Dedifferentiated amniotic fluid mesenchymal stem cell (primary cell): ENCODE results near the gene GNAL.
A peak's percentile ranks its signal among the peaks of the same experiment; 100 is the strongest.
"Not testable (repeated sequence)": the region's sequence is repeated elsewhere in the genome, so short reads cannot be mapped to it uniquely, and the experiment has no call there.

ENCODE experiments used
- DNase-seq: peaks from one replicate; pipeline ENCODE4 v3.0.0-alpha.2; 2016; ENCODE audit errors: extremely low spot score

GNAL gene

DNA sequence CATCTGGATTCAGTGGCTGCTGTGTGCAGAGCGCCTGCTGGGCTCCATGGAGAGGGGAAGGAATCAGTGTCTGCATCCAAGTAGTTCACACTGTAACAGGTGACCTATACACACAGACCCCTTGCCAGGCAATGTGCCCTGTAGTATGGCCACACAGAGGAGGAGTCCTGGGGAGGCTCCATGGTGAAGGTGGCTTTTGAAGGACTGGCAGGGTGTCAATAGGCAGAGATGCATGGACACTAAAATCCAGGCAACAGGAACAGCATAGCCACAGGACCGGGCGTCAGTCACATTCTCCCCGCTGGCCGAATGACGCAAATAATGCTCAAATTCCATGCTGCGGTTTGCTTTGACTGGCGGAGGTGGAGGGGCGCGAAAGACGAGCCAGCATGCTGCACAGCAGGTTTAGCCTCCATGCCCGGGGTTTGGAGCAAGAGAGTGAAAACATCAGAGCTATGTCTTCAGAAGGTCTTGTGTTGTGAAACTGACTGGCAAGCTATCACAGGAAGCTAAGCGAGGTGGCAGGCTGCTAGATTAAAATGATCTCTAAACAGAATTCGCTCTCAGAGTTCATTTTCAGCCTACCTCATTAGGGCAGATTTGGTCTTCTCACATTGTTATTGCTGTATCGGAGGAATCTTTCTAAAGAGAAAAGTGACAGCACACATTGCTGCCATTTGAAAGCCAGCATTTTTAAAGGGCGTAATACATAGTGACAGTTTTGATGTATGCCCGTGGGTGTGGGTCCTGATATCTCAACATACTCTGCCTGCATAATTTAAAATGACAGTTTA, 161.0 kb downstream of the GNAL start:
- DNase-seq, result peak; percentile 88

DNA sequence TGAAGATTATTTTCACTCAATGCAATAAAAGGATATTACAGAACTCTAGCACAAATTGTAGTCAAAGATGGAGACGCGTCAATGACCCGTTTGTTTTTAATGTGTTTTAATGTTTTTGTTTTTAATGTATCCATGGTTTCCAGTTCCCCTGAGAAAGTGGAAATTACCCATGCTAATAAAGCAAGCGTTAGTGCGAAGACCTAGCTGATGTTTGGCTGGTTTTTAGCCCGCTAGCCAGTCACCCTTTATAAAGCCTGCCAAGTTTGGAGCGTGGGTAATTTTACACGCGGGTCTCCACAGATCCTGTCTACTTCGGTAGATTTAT, 161.7 kb downstream of the GNAL start:
- peak; percentile 68 for DNase-seq

DNA sequence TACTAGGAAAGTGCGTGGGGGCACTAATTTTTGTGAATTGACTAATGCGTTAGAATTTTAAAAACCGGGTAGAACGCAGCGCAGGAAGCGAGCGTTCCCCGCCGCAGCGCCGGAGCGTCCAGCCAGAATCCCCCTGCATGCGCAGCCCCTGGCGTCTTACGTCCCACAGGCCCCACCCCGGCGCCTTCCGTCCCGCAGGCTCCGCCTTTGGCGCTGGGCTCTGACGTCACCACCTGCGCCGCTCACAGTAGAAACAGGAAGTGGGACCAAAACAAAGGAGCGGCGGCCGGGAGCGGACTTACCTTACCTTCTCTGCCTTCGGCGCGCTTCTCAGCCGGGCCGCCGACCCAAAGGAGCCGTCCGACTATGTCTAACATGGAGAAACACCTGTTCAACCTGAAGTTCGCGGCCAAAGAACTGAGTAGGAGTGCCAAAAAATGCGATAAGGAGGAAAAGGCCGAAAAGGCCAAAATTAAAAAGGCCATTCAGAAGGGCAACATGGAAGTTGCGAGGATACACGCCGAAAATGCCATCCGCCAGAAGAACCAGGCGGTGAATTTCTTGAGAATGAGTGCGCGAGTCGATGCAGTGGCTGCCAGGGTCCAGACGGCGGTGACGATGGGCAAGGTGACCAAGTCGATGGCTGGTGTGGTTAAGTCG, 162.2 kb downstream of the GNAL start, which contains the start of gene CHMP1B:
Gene CHMP1B (plus strand): TSS at position 268 of the 660 bp plus-strand sequence. CDS start 99 bp downstream, at position 367.
- peak; percentile 97 for DNase-seq

DNA sequence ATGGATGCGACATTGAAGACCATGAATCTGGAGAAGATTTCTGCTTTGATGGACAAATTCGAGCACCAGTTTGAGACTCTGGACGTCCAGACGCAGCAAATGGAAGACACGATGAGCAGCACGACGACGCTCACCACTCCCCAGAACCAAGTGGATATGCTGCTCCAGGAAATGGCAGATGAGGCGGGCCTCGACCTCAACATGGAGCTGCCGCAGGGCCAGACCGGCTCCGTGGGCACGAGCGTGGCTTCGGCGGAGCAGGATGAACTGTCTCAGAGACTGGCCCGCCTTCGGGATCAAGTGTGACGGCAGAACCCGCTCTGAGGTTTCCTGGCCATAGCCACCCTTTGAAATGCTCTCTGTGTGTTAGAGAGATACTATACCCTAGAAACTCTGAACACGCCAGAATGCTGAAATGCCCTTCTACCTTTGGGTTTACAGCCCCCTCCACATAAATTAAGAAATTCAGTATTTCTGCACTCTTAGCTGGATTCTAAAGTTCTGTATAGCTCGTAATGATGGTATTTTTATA, 162.8 kb downstream of the GNAL start:
- peak; percentile 25 for DNase-seq

DNA sequence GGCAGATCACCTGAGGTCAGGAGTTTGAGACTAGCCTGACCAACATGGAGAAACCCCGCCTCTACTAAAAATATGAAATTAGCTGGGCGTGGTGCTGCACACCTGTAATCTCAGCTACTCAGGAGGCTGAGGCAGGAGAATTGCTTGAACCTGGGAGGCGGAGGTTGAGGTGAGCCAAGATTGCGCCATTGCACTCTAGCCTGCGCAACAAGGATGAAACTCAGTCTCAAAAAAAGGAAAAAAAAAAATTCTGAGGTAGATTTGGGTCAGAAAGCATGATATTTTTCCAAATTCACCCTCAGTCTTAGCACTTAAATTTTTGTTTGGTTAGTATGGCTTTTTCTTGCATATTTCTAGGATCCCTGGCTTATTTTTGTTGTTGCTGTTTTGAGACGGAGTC, 165.5 kb downstream of the GNAL start:
- DNase-seq, result not testable (repeated sequence)

DNA sequence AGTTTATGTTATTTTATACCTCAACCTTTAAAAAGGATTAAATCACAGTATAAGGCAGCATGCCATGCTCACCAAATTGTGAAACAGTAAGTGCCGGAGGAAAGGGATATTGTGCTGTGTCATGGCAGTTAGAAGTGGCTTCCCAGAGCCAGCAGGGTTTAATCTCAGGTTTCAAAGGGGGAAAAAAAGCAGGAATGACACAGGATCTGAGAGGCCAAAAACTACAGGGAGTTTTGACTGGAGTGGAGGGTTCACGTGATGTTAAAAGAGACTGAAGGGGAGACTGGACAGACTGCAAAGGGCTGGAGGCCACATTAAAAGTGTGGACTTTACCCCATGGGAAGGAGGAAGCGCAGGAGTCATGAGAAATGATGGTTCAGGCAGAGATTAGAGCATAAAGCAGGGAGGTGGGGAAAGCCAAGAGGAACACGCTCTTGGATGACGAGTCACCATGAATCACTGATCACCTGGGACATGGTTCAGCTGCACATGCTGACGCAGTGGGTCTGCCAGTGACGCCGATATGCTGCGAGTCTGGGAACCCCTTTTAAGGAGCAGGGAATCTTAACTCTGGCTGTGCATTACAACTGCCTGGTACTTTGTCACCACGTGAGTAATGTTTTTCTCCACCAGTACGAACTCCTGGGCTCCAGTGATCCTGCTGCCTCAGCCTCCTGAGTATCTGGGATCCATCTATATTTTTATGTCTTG, 168.3 kb downstream of the GNAL start:
- peak; percentile 91 for DNase-seq

DNA sequence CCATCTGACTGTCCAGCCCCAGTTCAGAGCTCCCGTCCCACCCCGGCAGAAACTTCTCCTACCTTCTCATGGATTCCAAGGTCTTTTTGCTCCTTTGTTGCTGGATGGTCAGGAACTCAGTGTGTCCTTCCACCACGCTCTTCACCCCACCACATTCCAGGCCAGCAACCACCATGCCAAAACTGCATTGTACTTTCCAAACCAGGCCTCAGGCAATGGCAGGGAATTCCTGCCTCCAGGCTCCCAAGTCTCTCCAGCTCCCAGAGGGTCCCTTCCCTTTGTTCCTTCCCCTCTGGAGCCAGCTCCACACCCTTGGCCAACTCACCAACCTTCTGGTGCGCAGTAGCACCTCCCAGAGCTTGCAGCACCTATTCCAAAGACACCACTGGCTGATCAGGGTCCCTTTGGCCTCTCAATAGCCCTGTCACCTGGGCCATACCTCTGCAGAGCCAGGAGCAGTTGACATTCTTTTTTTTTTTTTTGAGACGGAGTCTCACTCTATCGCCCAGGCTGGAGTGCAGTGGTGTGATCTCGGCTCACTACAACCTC, 170.3 kb downstream of the GNAL start:
- no peak for DNase-seq

DNA sequence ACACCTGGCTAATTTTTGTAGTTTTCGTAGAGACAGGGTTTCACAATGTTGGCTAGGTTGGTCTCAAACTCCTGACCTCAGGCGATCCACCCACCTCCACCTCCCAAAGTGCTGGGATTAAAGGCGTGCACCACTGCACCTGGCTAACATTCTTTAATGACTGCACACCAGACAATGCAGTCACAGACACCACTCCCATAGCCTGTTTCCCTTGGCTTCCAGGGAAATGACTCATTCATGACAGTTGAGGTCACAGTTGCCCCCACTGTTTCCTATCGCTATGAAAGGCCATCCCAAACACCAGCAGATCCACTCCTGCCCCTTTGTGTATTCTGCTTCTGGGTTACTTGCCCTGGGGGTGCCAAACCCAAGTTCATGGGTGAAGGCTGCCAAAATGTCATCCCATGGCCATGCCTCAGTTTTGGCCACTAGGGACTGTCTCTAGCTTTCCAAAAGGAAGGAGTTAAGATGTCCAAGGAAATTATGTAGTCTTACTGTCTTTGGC, 170.9 kb downstream of the GNAL start:
- no peak for DNase-seq

DNA sequence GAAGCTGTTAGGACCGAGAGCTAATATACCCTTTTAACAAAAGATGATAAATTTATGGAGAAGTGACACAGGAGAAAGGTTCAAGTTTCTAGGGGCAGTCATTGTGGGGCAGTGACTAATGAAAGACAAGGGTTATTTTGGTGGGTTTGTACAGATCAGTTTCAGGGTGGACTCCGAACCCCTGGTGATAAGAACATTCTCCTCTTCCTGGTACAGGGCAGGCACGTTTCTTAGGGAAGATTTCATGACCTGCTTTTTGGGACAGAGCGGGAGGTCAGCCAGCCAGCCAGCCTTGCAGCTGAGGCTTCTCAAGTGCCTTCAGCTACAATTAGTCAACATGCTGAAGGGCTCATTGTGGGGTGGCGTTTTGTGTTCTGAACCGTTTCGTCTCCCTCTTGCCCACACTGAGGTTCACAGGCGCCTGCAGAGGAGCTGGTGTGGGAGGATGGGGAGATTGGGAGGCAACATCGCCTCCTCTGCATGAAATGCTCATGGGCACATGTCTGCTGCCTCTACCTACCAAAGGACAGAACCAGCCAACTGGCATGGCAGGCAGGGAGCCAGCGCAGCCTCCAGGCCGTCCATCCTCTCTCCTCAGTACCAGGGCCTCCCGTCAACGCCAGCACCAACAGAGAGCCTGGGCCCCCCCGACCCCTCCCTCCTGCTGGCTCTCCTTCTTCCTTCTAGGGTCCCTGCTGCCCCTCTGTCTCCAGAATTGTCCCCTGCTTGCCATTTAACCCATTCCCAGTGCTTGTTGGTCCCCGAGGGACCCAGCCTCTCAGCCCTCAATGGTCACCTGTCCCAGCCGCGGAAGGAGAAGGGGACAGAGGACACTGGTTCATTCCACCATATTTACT, 171.8 kb downstream of the GNAL start:
- no peak for DNase-seq

DNA sequence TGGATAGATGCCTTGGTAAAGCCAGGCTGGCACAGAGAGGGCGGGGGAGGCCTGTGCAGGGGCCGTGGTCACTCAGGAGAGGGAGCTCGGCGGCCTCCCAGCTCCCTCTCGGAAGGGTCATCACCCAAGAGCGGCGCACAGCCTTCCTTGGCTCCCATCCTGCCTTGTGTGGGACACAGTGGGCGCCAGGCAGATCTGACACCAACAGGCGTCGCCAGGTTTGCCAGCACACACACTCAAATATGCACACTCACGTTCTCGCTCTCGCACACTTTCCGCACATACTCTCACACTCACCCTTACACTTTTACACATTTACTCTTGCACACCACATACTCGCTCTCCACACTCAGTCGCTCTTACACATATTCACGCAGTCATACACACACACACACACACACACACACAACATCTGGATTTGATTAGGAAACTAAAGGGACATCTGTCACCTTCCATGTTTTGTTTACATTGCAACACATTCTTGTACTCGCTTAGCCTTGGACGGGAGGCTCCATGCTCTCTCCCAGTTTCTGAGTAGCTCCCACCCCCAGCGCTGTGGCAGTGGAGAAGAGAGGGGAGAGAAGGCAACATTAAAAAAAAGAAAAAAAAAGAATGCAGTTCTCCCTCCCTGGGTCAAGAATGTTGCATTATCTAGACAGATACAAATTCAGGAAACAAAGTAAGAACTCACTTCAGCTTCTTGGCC, 172.7 kb downstream of the GNAL start:
- no peak for DNase-seq

DNA sequence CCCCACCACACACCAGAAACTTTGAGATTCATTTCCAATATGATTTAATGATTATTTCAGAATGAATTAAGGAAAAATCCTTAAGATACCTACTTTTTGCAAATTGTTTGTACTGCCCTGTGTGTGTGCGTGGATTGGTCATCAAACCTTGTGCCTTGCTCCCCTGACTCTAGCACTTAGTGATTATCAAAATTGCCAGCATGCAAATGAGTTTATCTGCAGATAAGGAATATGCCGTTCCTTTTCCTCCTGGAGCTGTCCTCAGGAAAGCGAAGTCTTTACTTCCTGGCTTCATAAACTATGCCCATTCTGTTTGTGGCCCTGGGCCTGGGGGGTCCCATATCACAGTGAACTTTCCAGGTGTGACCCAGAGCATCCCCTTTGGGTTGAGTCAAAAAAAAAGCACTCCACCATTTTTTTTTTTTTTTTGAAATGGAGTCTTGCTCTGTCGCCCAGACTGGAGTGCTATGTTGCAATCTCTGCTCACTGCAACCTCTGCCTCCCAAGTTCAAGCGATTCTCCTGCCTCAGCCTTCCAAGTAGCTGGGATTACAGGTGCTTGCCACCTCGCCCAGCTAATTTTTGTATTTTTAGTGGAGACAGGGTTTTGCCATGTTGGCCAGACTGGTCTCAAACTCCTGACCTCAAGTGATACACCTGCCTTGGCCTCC, 173.5 kb downstream of the GNAL start:
- no peak for DNase-seq

DNA sequence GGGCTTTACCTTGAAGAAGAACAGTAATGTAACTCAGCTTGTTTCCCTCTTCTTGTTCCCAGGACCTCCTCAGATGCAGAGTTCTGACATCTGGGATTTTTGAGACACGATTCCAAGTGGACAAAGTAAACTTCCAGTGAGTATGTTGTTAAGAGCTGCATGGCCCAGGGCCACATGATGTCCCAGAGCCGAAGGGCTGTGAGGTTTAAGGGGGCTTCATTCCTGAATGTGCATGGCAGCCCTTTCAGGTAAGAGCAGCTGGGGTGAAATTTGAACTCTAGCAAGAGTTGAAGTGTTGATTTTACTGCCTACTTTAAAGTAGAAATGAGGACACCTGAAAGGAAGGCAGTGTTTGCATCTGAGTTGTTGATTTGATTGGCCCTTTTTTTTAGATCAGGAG, 175.4 kb downstream of the GNAL start:
- DNase-seq, result no peak

DNA sequence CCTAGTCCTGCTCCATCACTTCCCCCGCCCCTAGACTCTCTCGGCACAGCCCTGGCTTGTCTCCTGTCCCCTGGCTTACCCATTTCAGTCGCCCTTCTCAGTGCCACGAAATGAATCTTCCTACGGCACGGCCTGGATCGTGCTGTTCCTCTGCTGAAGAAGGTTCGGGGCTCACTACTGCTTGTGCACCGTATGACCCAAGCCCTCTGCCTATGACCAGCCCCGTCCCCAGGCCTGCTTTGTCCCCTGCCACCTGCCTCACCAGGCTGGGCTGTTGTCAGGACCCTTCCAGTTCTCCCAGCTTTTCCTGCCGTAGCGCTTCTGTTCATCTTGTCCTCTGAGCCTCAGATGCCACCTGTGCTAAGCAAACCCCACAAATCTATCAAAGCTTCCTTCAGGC, 176.0 kb downstream of the GNAL start:
- no peak for DNase-seq

DNA sequence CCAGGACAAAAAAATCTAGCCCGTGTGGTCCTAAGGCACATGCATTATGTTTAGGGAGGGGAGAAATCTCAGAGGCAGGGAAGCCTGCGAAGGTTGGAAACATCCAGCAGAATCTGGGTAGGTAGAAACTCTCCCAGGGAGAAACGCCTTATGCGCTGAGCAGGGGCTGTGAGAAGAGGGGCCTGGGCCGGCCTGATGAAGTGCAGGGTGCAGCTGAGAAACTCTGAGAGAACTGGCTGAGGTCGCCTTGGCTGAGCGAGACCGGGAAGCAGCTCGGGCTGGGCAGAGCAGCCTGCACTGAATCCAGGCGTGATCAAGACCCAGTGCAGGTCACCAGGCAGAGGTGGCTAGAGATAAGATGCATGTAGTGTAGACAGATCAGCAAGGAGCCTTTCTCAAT, 177.3 kb downstream of the GNAL start:
- no peak for DNase-seq

DNA sequence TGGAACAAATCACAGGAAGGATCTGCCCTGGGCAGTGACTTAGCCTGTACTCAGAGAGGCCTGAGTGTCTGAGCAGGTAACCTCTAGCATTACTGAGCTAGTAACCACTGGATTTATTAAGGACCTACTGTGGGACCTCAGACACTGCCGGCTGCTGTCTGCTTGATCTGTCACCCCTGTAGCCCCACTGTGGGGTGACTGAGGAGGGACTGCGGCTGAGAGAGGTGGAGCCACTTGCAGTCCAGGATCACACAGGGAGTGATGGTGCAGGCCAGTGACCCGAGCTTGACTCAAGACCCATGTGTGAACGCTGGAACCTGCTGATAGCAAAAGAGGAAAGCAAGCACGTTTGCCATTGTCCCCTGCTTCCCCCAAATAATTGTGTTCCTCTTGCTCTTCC, 177.7 kb downstream of the GNAL start:
- no peak for DNase-seq

DNA sequence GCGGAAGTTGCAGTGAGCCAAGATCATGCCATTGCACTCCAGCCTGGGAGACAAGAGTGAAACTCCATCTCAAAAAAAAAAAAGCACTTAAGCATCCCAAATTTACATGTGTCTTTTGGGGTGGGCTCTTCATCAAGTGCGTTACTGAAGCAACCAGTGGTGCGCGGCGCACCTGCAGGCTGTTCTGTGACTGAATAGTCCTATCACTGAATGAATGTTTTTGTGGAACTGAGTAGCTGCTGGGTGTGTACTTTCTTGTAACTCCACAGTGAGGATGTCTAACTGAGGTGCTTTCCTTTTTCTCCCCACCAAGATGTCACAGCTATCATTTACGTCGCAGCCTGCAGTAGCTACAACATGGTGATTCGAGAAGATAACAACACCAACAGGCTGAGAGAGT, 179.2 kb downstream of the GNAL start:
- DNase-seq, result no peak

DNA sequence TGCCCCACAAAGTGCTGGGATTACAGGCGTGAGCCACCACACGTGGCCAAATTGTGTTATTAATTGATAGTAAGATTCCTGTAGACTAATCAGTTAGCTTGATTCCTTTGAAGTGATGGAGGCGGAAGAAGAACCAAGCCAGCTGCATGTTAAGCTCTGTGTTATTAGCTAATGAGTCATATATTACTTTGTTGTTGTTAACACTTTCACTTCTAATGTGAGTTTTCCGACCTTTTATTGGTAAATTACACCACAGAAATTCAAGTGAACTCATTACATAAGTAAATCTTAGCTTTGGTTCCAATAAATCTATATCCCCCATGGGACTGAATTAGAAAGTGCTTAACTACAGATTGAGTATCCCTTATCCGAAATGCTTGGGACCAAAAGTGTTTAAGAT, 182.4 kb downstream of the GNAL start:
- no peak for DNase-seq

DNA sequence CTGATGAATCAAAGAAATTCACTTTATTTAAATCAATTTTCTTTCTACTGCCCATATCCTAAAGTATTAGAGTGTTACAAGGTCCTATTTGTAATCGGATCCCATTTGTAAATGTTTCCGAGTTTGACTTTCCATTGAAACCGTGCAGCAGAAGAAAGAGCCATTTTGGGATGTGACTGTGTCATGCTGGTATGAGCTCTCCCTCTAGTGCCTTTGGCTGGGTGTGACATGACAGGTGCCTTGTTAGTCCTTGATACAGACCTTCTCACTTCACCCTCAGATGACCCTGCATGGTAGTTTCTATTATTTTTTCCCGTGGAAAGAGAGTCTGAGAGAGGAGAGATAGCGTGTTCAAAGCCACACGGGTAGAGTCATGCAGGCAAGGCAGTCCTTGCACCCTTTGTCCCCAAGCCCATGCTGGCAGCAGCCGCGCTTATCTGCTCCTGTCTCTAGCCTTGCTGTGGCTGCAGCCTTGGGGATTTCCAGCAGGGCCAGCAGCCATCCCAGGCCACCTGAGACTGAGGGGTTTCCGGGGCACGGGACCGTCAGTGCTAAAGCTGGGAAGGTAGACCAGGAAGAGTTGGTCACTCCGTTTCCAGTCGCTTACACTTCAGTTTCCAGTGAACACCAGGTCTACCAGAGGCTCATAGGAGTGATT, 183.5 kb downstream of the GNAL start:
- DNase-seq, result no peak

DNA sequence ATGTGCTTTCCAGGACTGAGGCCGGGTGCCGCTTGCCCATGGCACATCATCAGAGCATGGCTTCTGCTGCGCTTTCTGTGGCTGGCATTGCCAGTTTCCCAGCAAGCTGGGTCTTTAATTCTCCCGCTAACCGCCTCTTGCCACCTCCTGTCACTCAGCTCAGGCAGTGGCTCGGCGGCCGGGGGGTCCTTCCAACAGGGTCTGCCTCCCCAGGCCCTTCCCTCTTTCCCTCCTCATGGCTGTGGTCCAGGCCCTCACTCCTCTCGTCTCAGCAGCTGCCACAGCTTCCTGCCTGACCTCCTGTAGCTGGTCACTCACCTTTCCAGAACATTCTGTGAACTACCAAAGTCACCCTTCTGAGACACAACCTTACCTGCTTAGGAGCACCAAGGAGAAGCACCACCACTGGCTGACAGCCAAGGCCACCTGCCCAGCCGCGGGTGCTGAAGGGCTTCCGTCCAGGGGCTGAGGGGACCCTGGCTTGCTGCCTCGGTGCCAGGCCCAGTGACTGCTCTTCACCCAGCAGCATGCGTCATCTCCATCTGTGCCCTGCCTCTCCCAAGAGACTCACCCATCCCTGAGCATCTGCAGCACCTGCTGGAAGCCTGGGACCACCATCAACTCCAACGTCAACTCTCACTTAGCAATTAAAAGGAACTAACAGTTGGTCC, 184.7 kb downstream of the GNAL start:
- DNase-seq, result no peak
